ENCODE data around the gene CERT1.

DNA sequence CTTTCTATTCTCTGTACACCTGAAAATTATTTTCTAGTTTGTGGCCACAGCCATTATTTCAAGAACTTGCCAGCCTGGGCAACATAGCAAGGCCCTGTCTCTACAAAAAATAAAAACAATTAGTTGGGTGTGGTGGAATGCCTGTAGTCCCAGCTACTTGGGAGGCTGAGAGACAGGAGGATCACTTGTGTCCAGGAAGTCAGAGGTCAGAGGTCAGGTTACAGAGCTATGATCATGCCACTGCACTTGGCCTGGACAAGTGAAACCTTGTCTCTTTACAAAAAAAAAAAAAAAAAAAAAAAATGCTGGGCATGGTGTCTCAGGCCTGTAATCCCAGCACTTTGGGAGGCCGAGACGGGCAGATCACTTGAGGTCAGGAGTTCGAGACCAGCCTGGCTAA is 116.2 kb downstream of the CERT1 start:
- TF ChIP-seq, protein P1, sequence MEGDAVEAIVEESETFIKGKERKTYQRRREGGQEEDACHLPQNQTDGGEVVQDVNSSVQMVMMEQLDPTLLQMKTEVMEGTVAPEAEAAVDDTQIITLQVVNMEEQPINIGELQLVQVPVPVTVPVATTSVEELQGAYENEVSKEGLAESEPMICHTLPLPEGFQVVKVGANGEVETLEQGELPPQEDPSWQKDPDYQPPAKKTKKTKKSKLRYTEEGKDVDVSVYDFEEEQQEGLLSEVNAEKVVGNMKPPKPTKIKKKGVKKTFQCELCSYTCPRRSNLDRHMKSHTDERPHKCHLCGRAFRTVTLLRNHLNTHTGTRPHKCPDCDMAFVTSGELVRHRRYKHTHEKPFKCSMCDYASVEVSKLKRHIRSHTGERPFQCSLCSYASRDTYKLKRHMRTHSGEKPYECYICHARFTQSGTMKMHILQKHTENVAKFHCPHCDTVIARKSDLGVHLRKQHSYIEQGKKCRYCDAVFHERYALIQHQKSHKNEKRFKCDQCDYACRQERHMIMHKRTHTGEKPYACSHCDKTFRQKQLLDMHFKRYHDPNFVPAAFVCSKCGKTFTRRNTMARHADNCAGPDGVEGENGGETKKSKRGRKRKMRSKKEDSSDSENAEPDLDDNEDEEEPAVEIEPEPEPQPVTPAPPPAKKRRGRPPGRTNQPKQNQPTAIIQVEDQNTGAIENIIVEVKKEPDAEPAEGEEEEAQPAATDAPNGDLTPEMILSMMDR (IDR thresholded peaks at IDR 0.05) = no peak
- no peak for TF ChIP-seq POLR2A (IDR thresholded peaks at IDR 0.05)
- TF ChIP-seq POLR2AphosphoS5 (IDR thresholded peaks at IDR 0.05) = no peak
- TF ChIP-seq EP300 (IDR thresholded peaks at IDR 0.05) = no peak
